IPS-15b (cell line): Measurements from ENCODE around the gene KHK.
"Not testable (repeated sequence)": the region's sequence is repeated elsewhere in the genome, so short reads cannot be mapped to it uniquely, and the experiment has no call there.

ENCODE experiments used
- H3K27me3 ChIP-seq: one replicate; pipeline ENCODE4 v1.6.1; 2013; ENCODE audit warnings: low read length; ENCODE audit not compliant: control insufficient read depth, insufficient read depth
- H3K36me3 ChIP-seq: one replicate; pipeline ENCODE4 v1.6.1; 2013; ENCODE audit warnings: low read length; ENCODE audit not compliant: control insufficient read depth, insufficient read depth
- H3K4me1 ChIP-seq: one replicate; pipeline ENCODE4 v1.6.1; 2013; ENCODE audit warnings: mild to moderate bottlenecking, low read length; ENCODE audit not compliant: control insufficient read depth, insufficient read depth
- H3K4me3 ChIP-seq: one replicate; pipeline ENCODE4 v1.5.1; 2013; ENCODE audit warnings: low read depth, low read length
- H3K9ac ChIP-seq: one replicate; pipeline ENCODE4 v1.6.1; 2013; ENCODE audit warnings: low read depth, mild to moderate bottlenecking, low read length
- H3K9me3 ChIP-seq: one replicate; pipeline ENCODE4 v1.6.1; 2013; ENCODE audit warnings: mild to moderate bottlenecking, low read length; ENCODE audit not compliant: control insufficient read depth, insufficient read depth

The KHK gene

GRCh38 chr2:27067385-27067784 is 19.2 kb upstream of the KHK start:
- Histone ChIP-seq H3K36me3 (peaks cover 24% of the 10 kb centered on the region), H3K4me1 (peaks cover 4% of the 10 kb centered on the region), H3K9me3 (no peaks in the 10 kb centered on the region), H3K9ac (no peak overlapping the region), H3K27me3 (no peaks in the 10 kb centered on the region), H3K4me3 (no peak overlapping the region)

GRCh38 chr2:27069436-27069835 is 17.1 kb upstream of the KHK start:
- H3K36me3 ChIP-seq: peaks cover 20% of the 10 kb centered on the region
- H3K4me3 ChIP-seq: no peak overlapping the region
- H3K9ac ChIP-seq: no peak overlapping the region
- H3K4me1 ChIP-seq: peaks cover 4% of the 10 kb centered on the region
- no peaks in the 10 kb centered on the region for H3K9me3 ChIP-seq
- H3K27me3 ChIP-seq: no peaks in the 10 kb centered on the region

GRCh38 chr2:27069961-27070618 is 16.5 kb upstream of the KHK start:
- Histone ChIP-seq H3K9ac (no peak overlapping the region), H3K36me3 (peaks cover 20% of the 10 kb centered on the region), H3K4me1 (peaks cover 4% of the 10 kb centered on the region), H3K27me3 (no peaks in the 10 kb centered on the region), H3K9me3 (no peaks in the 10 kb centered on the region), H3K4me3 (peak overlapping the region; percentile 99)

GRCh38 chr2:27070653-27071276 is 15.8 kb upstream of the KHK start:
- Histone ChIP-seq H3K4me1 (peaks cover 4% of the 10 kb centered on the region), H3K4me3 (peak overlapping the region; percentile 99), H3K36me3 (peaks cover 20% of the 10 kb centered on the region)

GRCh38 chr2:27071277-27071989 is 15.1 kb upstream of the KHK start, which contains the start of gene OST4:
TSS of gene OST4 (minus strand) at chr2:27071654.
- Histone ChIP-seq H3K4me3 (peak within 1 kb of the TSS; percentile 99), H3K9ac (peak within 1 kb of the TSS; percentile 89), H3K36me3 (peaks cover 20% of the 10 kb centered on the region), H3K27me3 (no peaks in the 10 kb centered on the region), H3K4me1 (peaks cover 4% of the 10 kb centered on the region), H3K9me3 (no peaks in the 10 kb centered on the region)

More at GRCh38 chr2:27070653-27071276, 15.8 kb upstream of the KHK start:
- Histone ChIP-seq H3K9ac (peak overlapping the region; percentile 89), H3K9me3 (no peaks in the 10 kb centered on the region), H3K27me3 (no peaks in the 10 kb centered on the region)

- H3K36me3 ChIP-seq: peaks cover 20% of the 10 kb centered on the region
- peaks cover 4% of the 10 kb centered on the region for H3K4me1 ChIP-seq
- no peaks in the 10 kb centered on the region for H3K27me3 ChIP-seq
- no peaks in the 10 kb centered on the region for H3K9me3 ChIP-seq
- H3K4me3 ChIP-seq: peak overlapping the region; percentile 85
- H3K9ac ChIP-seq: peak overlapping the region; percentile 79
These were observed 14.4 kb upstream of the KHK start for GRCh38 chr2:27071990-27072830.

GRCh38 chr2:27072920-27073319 is 13.7 kb upstream of the KHK start:
- H3K9me3 ChIP-seq: no peaks in the 10 kb centered on the region
- H3K27me3 ChIP-seq: no peaks in the 10 kb centered on the region
- H3K9ac ChIP-seq: no peak overlapping the region
- H3K4me3 ChIP-seq: peak overlapping the region; percentile 85
- H3K4me1 ChIP-seq: peaks cover 4% of the 10 kb centered on the region
- peaks cover 17% of the 10 kb centered on the region for H3K36me3 ChIP-seq

GRCh38 chr2:27073782-27074181 is 12.8 kb upstream of the KHK start:
- H3K36me3 ChIP-seq: peaks cover 9% of the 10 kb centered on the region
- H3K9me3 ChIP-seq: no peaks in the 10 kb centered on the region
- H3K4me1 ChIP-seq: peaks cover 4% of the 10 kb centered on the region
- no peak overlapping the region for H3K9ac ChIP-seq
- no peak overlapping the region for H3K4me3 ChIP-seq
- no peaks in the 10 kb centered on the region for H3K27me3 ChIP-seq

- Histone ChIP-seq H3K36me3 (no peaks in the 10 kb centered on the region), H3K9me3 (no peaks in the 10 kb centered on the region), H3K27me3 (no peaks in the 10 kb centered on the region), H3K4me3 (no peak overlapping the region), H3K9ac (no peak overlapping the region), H3K4me1 (peaks cover 4% of the 10 kb centered on the region)
These were observed 11.6 kb upstream of the KHK start for GRCh38 chr2:27074738-27075565.

GRCh38 chr2:27075566-27075871 is 11.1 kb upstream of the KHK start:
- H3K9me3 ChIP-seq, H3K4me3 ChIP-seq, H3K36me3 ChIP-seq, H3K4me1 ChIP-seq, H3K9ac ChIP-seq, H3K27me3 ChIP-seq: not testable (repeated sequence)

GRCh38 chr2:27076323-27076722 is 10.2 kb upstream of the KHK start:
- no peaks in the 10 kb centered on the region for H3K27me3 ChIP-seq
- no peak overlapping the region for H3K4me3 ChIP-seq
- H3K36me3 ChIP-seq: no peaks in the 10 kb centered on the region
- no peaks in the 10 kb centered on the region for H3K9me3 ChIP-seq
- H3K4me1 ChIP-seq: no peaks in the 10 kb centered on the region
- no peak overlapping the region for H3K9ac ChIP-seq
